RWPE1 (cell line): Measurements from ENCODE around the gene NPFFR2.
"Not testable (repeated sequence)": the region's sequence is repeated elsewhere in the genome, so short reads cannot be mapped to it uniquely, and the experiment has no call there.

Experiments
- CTCF ChIA-PET: fragments of 350-600 bp; sonication (Branson Sonifier 250); formaldehyde crosslinking; extraction: SDS; loops from one replicate; lab custom pipeline; 2021; lab: Yijun Ruan, JAX
- POLR2A ChIA-PET: fragments of 400-600 bp; formaldehyde crosslinking; extraction: SDS; loops from one replicate; lab custom pipeline; 2020; ENCODE audit warnings: antibody characterized with exemption; ENCODE audit not compliant: low non-redundant PET; lab: Yijun Ruan, JAX
- DNase-seq: peaks from one replicate; pipeline ENCODE4 v3.0.0; 2012; ENCODE audit warnings: low spot score
- H3K27ac ChIP-seq: fragments of 450-650 bp; 2 replicates; pipeline ENCODE4 v1.5.1; 2017
- TF ChIP-seq, protein P1 (sequence below): fragments of 450-650 bp; conservative IDR thresholded peaks from 2 replicates; pipeline ENCODE4 v1.5.1; 2017; ENCODE audit warnings: low read depth, mild to moderate bottlenecking

Gene NPFFR2

DNA sequence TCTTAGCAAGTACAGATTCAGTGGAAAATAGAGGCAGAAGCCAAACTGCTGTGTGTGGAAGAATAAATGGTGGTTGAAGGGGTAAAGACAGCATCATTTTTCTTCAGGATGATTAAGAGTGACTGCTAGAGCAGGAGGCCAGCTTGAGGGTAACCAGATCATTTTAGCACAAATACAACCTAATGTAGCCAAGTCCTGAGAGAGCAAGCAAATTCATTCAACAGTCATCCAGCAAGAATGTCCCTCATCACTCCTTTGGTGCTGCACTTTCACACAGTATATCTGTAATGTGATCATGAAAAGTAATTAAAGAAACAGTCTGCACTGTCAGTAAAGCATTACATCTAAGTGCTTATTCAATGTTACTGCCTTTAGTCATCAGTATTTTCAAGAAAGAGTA is 44.8 kb downstream of the NPFFR2 start:
- H3K27ac ChIP-seq: no peak overlapping the region
- CTCF ChIA-PET: no interaction called here
- no peak for DNase-seq
- TF ChIP-seq, protein P1, sequence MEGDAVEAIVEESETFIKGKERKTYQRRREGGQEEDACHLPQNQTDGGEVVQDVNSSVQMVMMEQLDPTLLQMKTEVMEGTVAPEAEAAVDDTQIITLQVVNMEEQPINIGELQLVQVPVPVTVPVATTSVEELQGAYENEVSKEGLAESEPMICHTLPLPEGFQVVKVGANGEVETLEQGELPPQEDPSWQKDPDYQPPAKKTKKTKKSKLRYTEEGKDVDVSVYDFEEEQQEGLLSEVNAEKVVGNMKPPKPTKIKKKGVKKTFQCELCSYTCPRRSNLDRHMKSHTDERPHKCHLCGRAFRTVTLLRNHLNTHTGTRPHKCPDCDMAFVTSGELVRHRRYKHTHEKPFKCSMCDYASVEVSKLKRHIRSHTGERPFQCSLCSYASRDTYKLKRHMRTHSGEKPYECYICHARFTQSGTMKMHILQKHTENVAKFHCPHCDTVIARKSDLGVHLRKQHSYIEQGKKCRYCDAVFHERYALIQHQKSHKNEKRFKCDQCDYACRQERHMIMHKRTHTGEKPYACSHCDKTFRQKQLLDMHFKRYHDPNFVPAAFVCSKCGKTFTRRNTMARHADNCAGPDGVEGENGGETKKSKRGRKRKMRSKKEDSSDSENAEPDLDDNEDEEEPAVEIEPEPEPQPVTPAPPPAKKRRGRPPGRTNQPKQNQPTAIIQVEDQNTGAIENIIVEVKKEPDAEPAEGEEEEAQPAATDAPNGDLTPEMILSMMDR: no peak
- POLR2A ChIA-PET: no interaction called here

DNA sequence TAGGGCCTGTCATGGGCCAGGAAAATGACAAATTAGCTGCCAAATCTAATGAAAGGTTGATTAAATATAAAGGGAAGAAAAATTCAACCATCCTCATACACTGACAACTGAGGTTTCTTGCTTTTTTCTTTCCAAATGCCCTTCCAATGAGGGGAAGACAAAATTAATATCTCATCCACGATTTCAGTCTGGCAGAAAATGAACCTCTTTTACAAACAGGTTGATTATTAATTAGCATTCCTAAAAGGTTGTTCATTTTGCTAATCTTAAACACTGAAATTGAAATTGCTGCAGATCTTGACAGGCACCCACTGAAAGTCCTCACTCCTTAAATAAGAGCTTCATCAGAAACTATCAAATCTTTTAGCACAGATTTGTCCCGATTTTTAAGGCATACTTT is 45.5 kb downstream of the NPFFR2 start:
- H3K27ac ChIP-seq: no peak overlapping the region
- ChIA-PET POLR2A (no interaction called here), CTCF (no interaction called here)
- TF ChIP-seq, protein P1: no peak
- DNase-seq: no peak

DNA sequence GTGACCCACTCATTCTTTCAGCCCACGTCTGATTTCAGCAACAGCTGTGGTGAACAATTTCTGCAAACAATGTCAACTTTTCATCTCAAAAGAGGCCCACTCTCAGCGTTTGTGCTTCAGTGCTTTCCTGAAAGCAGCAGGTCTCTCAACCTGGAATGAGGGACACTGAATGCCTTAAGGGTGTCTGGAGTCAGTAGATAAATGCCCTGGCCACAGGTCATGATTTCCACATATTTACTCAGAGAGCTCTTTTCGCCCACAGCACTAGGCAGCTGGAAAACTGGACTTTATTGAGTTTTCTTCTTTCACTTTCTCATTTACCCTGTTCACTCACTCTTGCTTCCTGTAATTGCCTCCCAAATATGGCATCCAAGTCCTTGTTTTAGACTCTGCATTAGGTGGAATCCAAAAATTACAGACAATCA is 52.8 kb downstream of the NPFFR2 start:
- POLR2A ChIA-PET: no interaction called here
- DNase-seq: no peak
- no peak overlapping the region for H3K27ac ChIP-seq
- CTCF ChIA-PET: no interaction called here
- TF ChIP-seq, protein P1: no peak

DNA sequence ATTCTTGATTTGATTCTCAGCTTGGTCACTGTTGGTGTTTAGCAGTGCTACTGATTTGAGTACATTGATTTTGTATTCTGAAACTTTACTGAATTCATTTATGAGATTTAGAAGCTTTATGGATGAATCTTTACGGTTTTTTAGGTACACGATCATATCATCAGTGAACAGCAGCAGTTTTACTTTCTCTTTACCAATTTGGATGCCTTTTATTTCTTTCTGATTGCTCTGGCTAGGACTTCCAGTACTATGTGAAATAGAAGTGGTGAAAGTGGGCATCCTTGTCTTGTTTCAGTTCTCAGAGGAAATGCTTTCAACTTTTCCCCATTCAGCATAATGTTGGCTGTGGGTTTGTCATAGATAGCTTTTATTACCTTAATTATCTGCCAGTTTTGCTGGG is 58.8 kb downstream of the NPFFR2 start:
- H3K27ac ChIP-seq, DNase-seq, POLR2A ChIA-PET, CTCF ChIA-PET: not testable (repeated sequence)

DNA sequence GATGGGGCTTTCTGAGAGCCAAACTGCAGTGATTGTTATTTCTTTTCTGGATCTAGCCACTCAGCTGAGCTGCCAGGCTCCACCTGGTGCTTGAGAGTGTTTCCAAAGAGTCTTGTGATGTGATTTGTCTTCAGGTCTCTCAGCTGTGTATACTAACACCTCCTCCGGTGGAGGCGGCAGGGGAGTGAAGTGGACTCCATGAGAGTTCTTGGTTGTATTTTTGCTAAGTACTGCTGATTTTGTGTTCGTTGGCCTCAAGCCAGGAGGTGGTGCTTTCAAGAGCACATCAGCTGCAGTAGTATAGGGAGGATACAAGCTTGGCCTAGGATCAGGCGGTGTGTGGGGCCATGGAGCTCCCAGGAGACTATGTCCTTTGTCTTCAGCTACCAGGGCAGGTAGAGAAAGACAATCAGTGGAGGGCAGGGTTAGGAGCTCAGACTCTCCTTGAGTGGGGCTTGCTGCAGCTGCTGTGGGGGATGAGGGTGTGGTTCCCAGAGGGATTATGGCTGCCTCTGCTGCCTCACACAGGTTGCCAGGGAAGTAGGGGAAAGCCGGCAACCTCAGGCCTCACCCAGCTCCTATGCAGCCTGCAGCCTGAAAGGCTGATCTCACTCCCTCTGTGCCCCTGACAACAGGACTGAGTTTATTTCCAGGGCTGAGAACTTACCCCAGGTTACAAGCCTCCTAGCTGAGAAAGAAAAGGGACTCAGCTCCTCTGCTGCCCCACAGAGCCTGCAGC is 62.4 kb downstream of the NPFFR2 start:
- ChIA-PET POLR2A (no interaction called here), CTCF (interaction anchor here (0.6 kb wide), 2 partner anchors 39 to 858 kb away, joined by 4 to 5 read pairs; no protein-coding TSS in a partner anchor)
- DNase-seq: no peak
- no peak overlapping the region for H3K27ac ChIP-seq
- TF ChIP-seq, protein P1: no peak

DNA sequence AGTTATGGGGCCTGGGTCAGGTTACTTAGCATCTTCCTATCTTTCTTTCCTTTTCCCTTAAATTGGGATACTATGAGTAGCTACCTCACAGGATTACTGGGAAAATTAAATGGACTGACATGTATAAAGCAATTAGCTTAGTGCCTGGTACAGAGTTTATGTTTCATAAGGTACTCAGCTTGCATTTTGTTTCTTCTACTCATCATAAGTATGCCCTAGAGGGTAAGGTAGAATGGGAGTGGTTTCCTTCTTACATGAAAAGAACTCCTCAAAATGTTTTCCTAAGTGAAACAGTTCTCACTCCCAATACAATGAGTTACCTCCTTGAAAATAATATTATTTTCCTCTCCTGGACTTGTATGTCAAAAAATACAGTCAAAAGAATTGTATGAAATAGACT is 75.7 kb downstream of the NPFFR2 start:
- DNase-seq: peak; percentile 1
- ChIA-PET POLR2A (no interaction called here), CTCF (no interaction called here)

DNA sequence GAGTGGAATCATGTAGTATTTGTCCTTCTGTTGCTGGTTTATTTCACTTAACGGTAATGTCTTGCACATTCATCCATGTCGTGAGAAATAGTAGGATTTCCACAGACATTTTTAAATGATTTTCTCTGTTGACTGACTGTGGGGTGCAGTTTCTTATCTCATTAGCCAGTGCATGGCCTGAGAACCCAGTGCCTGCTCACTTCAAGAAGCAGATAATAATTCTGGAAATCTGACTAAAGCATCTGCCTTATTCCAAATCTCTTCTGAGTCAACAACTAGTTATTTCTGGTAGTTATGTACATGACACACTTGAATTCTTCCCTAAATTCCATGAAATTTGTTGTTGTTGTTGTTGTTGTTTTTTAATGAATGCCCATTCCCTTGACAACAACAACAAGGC is 77.6 kb downstream of the NPFFR2 start:
- CTCF ChIA-PET: no interaction called here
- POLR2A ChIA-PET: no interaction called here
- no peak overlapping the region for H3K27ac ChIP-seq
- DNase-seq: no peak
- TF ChIP-seq, protein P1: no peak

More for the DNA sequence above, 75.7 kb downstream of the NPFFR2 start:
- TF ChIP-seq, protein P1: no peak
- no peak overlapping the region for H3K27ac ChIP-seq
